Measurements from ENCODE around the gene CYTH2. TPM values are rescaled to one million over a fixed set of nuclear protein-coding genes. Genes with fewer than 3 reads are reported as not detected.
A peak's percentile ranks its signal among the peaks of the same experiment; 100 is the strongest.

Gene CYTH2
- total and polyA plus RNA-seq, 2 of the 8 experiments (the other 6 are each of a cell fraction or from before 2014, with no cell fraction given), result 43.7 to 71.4 TPM

DNA sequence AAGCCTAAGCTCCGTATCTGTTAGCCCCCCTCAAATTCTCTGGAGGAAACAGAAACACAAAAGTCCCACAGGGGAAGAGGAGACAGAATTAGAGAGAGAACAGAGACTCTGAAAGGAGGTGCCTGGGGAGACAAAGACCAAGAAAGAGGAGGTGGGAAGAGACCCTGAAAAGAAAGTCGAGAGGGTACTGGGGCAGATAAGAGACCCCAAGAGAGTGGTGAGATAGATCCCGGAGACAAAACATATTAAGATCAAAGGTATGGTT, 24.3 kb upstream of the CYTH2 start:
- Histone ChIP-seq H3K79me1 (ENCODE audit: low read depth, low read length) (peaks cover 2% of the 10 kb centered on the region; the same call in 1 of the 2 replicates), H3K4me1 (replicated peaks in 1 of 4; ENCODE audit: control insufficient read depth in 3 of 4, insufficient read depth in 4 of 4, low read length in 3 of 4) (peaks cover 0 to 5% (median 4%) of the 10 kb centered on the region in 4 experiments; a peak in 4 of 7 replicates), H3K9me3 (ENCODE audit: insufficient read depth in 2 of 2, low read depth in 1 of 2, low read length in 1 of 2) (no peaks in the 10 kb centered on the region), H3K9ac (replicated peaks in 1 of 4; ENCODE audit: extremely low read depth in 1 of 4, low read depth in 3 of 4, low read length in 3 of 4) (no peak overlapping the region), H2BK15ac (ENCODE audit: low read length) (no peak overlapping the region), H3K79me2 (ENCODE audit: control insufficient read depth in 1 of 2, insufficient read depth in 2 of 2, low read length in 2 of 2) (peaks cover 0 to 8% of the 10 kb centered on the region in 2 experiments; a peak in 2 of 4 replicates), H4K91ac (replicated peaks; ENCODE audit: insufficient read length, low read length) (no peak overlapping the region), H2AK5ac (ENCODE audit: low read depth, low read length) (0 out of 2 replicates have a peak overlapping the region, but pooled peaks have one; percentile 24), H3K56ac (replicated peaks; ENCODE audit: insufficient read length, low read depth, low read length) (no peak overlapping the region), H2BK5ac (ENCODE audit: low read depth, low read length) (no peak overlapping the region), H3K27me3 (replicated peaks in 1 of 4; ENCODE audit: control insufficient read depth in 3 of 4, extremely low read depth in 1 of 4, insufficient read depth in 3 of 4, low read length in 3 of 4) (no peaks in the 10 kb centered on the region), H3K14ac (ENCODE audit: insufficient read length) (no peak overlapping the region), H3K27ac (ENCODE audit: low read depth, low read length) (no peak overlapping the region), H4K5ac (ENCODE audit: insufficient read length, low read depth, low read length) (no peak overlapping the region), H3K4me2 (ENCODE audit: insufficient read depth in 1 of 2, low read depth in 2 of 2, low read length in 2 of 2) (peak overlapping the region; percentile 53 to 85), H2BK12ac (ENCODE audit: low read depth, low read length) (peak overlapping the region; percentile 17; the same call in 1 of the 2 replicates), H3K4ac (replicated peaks; ENCODE audit: insufficient read length, low read depth, low read length) (no peak overlapping the region), H2BK20ac (ENCODE audit: low read length) (no peak overlapping the region), H3K4me3 (ENCODE audit: extremely low read depth in 1 of 4, insufficient read depth in 2 of 4, low read depth in 3 of 4, low read length in 4 of 4) (peak overlapping the region; percentile 80 to 99 (median 95); a peak in 5 of 8 replicates), H2BK120ac (replicated peaks; ENCODE audit: low read depth, low read length) (no peak overlapping the region), H2AFZ (ENCODE audit: low read length) (no peak overlapping the region), H4K20me1 (replicated peaks in 1 of 2; ENCODE audit: control insufficient read depth in 1 of 2, insufficient read depth in 2 of 2, low read length in 2 of 2) (peaks cover 0 to 11% of the 10 kb centered on the region in 2 experiments), H3K23ac (ENCODE audit: insufficient read length) (no peak overlapping the region), H3K36me3 (ENCODE audit: control insufficient read depth in 2 of 4, insufficient read depth in 4 of 4, low read length in 3 of 4) (peaks cover 6 to 23% (median 17%) of the 10 kb centered on the region in 4 experiments; a peak in 7 of 8 replicates), H3K23me2 (ENCODE audit: low read depth, low read length) (peaks cover 9% of the 10 kb centered on the region), H3K18ac (ENCODE audit: extremely low read depth, low read length) (no peak overlapping the region), H4K8ac (ENCODE audit: extremely low read depth, insufficient read depth, low read length) (no peak overlapping the region)
- ChIA-PET POLR2A (ENCODE audit: partially characterized antibody) (interaction anchor here (0.7 to 3.0 kb wide), 8 partner anchors 10 to 54 kb away, joined by 3 to 13 read pairs (median 6); partner anchors contain the start of genes KCNJ14 and KDELR1), CTCF (ENCODE audit: partially characterized antibody) (interaction anchor here (0.5 to 1.9 kb wide), 7 partner anchors 11 to 1013 kb away, joined by 3 to 8 read pairs (median 4); no protein-coding TSS in a partner anchor)
- FAIRE-seq (no peak), DNase-seq (ENCODE audit: low read depth in 1 of 2, low spot score in 2 of 2) (no peak)
- TF ChIP-seq RBBP5 (IDR thresholded peaks at IDR 0.05; ENCODE audit: borderline replicate concordance, low read depth, low read length), result no peak
- TF ChIP-seq YY1 (IDR thresholded peaks at IDR 0.05; ENCODE audit: low read depth, low read length), result no peak
- 73% methylated on average over 3 of the region's 3 CpGs; no CpG with 5 or more reads in 1 of the 2 experiments for WGBS, 2 experiments (ENCODE audit: extremely low coverage in 1 of 2, insufficient coverage in 1 of 2, insufficient read length in 1 of 2, insufficient replicate concordance in 2 of 2, low coverage in 1 of 2, low lambda C conversion rate in 2 of 2, missing lambda C conversion rate in 1 of 2)
